Measurements from ENCODE around the gene APC.

DNA sequence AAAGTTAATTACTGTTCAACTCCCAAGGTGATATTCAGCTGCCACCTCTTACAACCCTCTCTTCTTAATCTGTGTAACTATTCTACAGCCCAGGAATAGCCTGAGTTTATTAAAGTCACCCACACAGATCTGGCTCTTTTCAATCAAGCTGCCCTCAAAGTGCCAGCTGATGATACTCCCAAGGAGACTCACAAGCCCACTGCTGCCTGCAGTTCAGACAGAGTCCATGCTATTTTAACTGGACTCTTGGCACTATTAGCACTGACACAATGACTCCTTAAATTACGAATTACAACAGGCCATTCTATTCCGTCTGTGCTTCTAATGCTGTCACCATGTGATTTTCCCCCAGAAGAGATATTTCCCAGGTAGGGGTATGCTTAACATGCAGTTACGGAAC lies 158.0 kb downstream of the APC start:
- no peak for TF ChIP-seq FOXM1 (IDR thresholded peaks at IDR 0.05; ENCODE audit: borderline replicate concordance)
- no peak for TF ChIP-seq ZNF384 (IDR thresholded peaks at IDR 0.05)
- TF ChIP-seq FOXK2 (IDR thresholded peaks at IDR 0.05), result no peak
- TF ChIP-seq SP1 (IDR thresholded peaks at IDR 0.05), result no peak
- TF ChIP-seq HDGF (IDR thresholded peaks at IDR 0.05; ENCODE audit: borderline replicate concordance), result no peak
- TF ChIP-seq SUZ12 (IDR thresholded peaks at IDR 0.05), result no peak
- no peak for TF ChIP-seq ELF4 (IDR thresholded peaks at IDR 0.05)
- no peak for TF ChIP-seq BHLHE40 (IDR thresholded peaks at IDR 0.05; ENCODE audit: borderline replicate concordance)

Measured in HEK293T (cell line).